Osteoblast (primary cell): Measurements from ENCODE around the gene SCUBE1. TPM values are rescaled to one million over a fixed set of nuclear protein-coding genes. Genes with fewer than 3 reads are reported as not detected.

Experiments
- DNase-seq: peaks from one replicate; pipeline ENCODE4 v3.0.0; 2011; ENCODE audit warnings: low spot score, mixed read lengths; ENCODE audit not compliant: insufficient read length; ENCODE audit errors: missing footprints
- H2AFZ ChIP-seq: 2 replicates; pipeline ENCODE4 v1.6.0; 2011; ENCODE audit warnings: mild to moderate bottlenecking, low read length
- H3K27ac ChIP-seq: 2 replicates; pipeline ENCODE4 v1.5.1; 2011; ENCODE audit warnings: mild to moderate bottlenecking, low read depth, low read length, moderate library complexity
- H3K27me3 ChIP-seq: 2 replicates; pipeline ENCODE4 v1.6.0; 2012; ENCODE audit warnings: mild to moderate bottlenecking, control low read depth, inconsistent platforms, low read length, moderate library complexity; ENCODE audit not compliant: insufficient read depth
- H3K36me3 ChIP-seq: 2 replicates; pipeline ENCODE4 v1.5.1; 2011; ENCODE audit warnings: mild to moderate bottlenecking, low read length, control low read depth, moderate library complexity; ENCODE audit not compliant: insufficient read depth
- H3K4me1 ChIP-seq: 2 replicates; pipeline ENCODE4 v1.5.1; 2011; ENCODE audit warnings: mild to moderate bottlenecking, low read length, control low read depth, moderate library complexity; ENCODE audit not compliant: insufficient read depth
- H3K4me2 ChIP-seq: 2 replicates; pipeline ENCODE4 v1.6.0; 2011; ENCODE audit warnings: mild to moderate bottlenecking, low read length; ENCODE audit not compliant: insufficient read depth
- H3K4me3 ChIP-seq: fragments of 200-600 bp; sonication (generic); 3 replicates; pipeline ENCODE4 v1.5.1; 2012; ENCODE audit warnings: mild to moderate bottlenecking, low read length, inconsistent platforms; ENCODE audit not compliant: insufficient read depth
- H3K79me2 ChIP-seq: 2 replicates; pipeline ENCODE4 v1.6.0; 2012; ENCODE audit warnings: mild to moderate bottlenecking, low read length, control low read depth, inconsistent platforms; ENCODE audit not compliant: insufficient read depth
- H3K9me3 ChIP-seq: 2 replicates; pipeline ENCODE4 v1.5.1; 2011; ENCODE audit warnings: low read depth, low read length, control low read depth
- H4K20me1 ChIP-seq: 2 replicates; pipeline ENCODE4 v1.6.0; 2012; ENCODE audit warnings: mild to moderate bottlenecking, low read length, control low read depth; ENCODE audit not compliant: insufficient read depth
- total RNA-seq: library from RNA; depleted of rRNA; stranded (reverse); fragments of >200 nt; gene quantifications from 2 replicates; pipeline ENCODE4 v1.2.3, GENCODE V29; 2012
- TF ChIP-seq, protein P1 (sequence below): IDR thresholded peaks from 2 replicates; pipeline ENCODE4 v1.5.1; 2011; ENCODE audit warnings: mild to moderate bottlenecking, low read depth, low read length, moderate library complexity; ENCODE audit errors: extremely low read depth

Gene SCUBE1
- total RNA-seq, 1 donor = 2.2 TPM

DNA sequence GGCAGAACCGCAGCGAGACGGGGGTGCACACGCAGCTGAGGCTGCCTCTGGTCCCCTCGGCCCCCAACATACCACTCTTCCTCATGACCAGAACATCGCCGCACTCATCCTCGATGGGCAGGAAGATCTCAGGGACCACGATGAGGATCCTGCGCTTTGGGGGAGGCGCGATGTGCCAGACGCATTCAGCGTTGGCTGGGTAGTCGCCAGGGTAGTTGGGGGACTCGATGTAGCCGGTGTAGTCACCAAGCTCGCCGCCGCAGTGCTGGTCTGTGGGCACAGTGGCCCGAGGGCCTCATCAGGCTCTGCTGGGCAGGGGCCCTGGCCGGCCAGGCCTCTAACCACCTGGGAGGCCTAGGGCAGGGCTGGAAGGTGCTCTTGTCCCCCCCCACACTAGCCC is 133.2 kb downstream of the SCUBE1 start:
- Histone ChIP-seq H3K4me2 (no peak overlapping the region), H3K4me1 (no peaks in the 10 kb centered on the region), H3K36me3 (no peaks in the 10 kb centered on the region), H3K4me3 (no peak overlapping the region), H4K20me1 (no peaks in the 10 kb centered on the region), H3K27me3 (no peaks in the 10 kb centered on the region), H3K9me3 (no peaks in the 10 kb centered on the region), H3K27ac (no peak overlapping the region), H2AFZ (no peak overlapping the region), H3K79me2 (no peaks in the 10 kb centered on the region)
- TF ChIP-seq, protein P1, sequence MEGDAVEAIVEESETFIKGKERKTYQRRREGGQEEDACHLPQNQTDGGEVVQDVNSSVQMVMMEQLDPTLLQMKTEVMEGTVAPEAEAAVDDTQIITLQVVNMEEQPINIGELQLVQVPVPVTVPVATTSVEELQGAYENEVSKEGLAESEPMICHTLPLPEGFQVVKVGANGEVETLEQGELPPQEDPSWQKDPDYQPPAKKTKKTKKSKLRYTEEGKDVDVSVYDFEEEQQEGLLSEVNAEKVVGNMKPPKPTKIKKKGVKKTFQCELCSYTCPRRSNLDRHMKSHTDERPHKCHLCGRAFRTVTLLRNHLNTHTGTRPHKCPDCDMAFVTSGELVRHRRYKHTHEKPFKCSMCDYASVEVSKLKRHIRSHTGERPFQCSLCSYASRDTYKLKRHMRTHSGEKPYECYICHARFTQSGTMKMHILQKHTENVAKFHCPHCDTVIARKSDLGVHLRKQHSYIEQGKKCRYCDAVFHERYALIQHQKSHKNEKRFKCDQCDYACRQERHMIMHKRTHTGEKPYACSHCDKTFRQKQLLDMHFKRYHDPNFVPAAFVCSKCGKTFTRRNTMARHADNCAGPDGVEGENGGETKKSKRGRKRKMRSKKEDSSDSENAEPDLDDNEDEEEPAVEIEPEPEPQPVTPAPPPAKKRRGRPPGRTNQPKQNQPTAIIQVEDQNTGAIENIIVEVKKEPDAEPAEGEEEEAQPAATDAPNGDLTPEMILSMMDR = no peak
- DNase-seq = peak; percentile 42

DNA sequence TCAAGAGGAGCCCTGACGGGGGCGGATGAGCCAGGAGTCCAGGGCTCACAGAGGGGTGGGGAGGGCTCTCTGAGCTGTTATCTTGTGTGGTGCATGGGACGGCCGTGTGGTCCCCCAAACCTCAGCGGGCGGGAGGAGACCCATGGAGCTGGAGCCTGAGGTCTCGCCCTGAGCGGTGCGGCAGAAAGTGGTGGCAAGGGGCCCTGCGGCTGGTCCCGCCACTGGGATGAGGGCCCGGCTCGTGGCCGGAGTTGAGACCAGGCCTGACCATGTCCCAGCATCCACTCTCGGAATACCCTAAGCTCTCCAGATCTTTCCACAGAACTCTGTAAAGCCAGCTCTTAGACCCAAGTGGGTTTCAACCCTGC is 133.7 kb downstream of the SCUBE1 start:
- Histone ChIP-seq H3K4me1 (no peaks in the 10 kb centered on the region), H3K36me3 (no peaks in the 10 kb centered on the region), H3K9me3 (no peaks in the 10 kb centered on the region), H3K4me3 (no peak overlapping the region), H3K79me2 (no peaks in the 10 kb centered on the region), H2AFZ (no peak overlapping the region), H3K27me3 (no peaks in the 10 kb centered on the region), H3K27ac (no peak overlapping the region), H3K4me2 (no peak overlapping the region), H4K20me1 (no peaks in the 10 kb centered on the region)
- TF ChIP-seq, protein P1 = no peak
- peak; percentile 61 for DNase-seq

DNA sequence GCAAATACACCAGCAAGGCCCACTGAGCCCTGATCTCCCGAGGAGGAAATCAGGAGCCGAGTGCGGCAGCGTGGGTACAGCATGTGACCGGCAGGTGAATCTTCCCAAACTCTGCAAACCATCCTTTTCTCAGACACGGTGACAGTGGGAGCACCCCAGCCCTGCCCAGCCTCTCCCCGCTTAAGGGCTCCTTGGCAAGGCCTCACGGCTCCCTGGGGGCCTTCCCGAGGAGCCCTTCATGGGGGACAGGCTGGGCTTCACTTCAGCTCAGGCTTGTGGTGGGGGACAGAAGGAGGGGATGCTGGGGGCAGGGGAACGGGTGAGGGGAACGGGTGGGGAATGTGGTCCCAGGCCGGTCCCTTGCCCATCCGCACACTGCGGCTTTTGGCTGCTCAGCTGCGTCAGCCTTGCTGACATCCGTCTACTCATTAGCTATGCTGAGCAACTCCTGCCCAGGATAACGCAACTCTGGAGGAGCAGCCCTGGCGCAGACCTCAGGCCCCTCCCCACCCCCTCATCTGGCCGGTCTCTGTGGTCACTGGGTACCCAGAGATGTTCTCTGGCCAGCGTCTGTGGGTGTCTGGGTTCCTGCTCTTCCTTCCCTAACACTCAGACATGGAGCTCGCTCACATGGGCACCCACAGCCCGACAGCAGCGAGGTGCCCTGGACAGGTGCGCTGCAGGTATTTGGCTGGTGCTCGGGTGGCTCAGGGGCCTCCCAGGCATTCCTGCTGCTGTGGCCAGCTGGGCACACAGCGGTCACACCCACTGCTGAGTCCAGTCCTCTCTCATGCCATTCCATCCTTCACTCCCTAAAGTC is 134.3 kb downstream of the SCUBE1 start:
- no peaks in the 10 kb centered on the region for H3K27me3 ChIP-seq
- H3K36me3 ChIP-seq = no peaks in the 10 kb centered on the region
- no peak overlapping the region for H3K4me2 ChIP-seq
- no peaks in the 10 kb centered on the region for H4K20me1 ChIP-seq
- H3K9me3 ChIP-seq = no peaks in the 10 kb centered on the region
- H2AFZ ChIP-seq = no peak overlapping the region
- no peak overlapping the region for H3K4me3 ChIP-seq
- no peak for DNase-seq
- H3K79me2 ChIP-seq = no peaks in the 10 kb centered on the region
- no peak overlapping the region for H3K27ac ChIP-seq
- TF ChIP-seq, protein P1 = no peak
- no peaks in the 10 kb centered on the region for H3K4me1 ChIP-seq

- Histone ChIP-seq H3K4me2 (no peak overlapping the region), H3K36me3 (no peaks in the 10 kb centered on the region), H3K27me3 (no peaks in the 10 kb centered on the region), H3K27ac (no peak overlapping the region), H4K20me1 (no peaks in the 10 kb centered on the region), H3K9me3 (no peaks in the 10 kb centered on the region), H3K4me3 (no peak overlapping the region), H3K79me2 (no peaks in the 10 kb centered on the region), H2AFZ (no peak overlapping the region), H3K4me1 (no peaks in the 10 kb centered on the region)
- TF ChIP-seq, protein P1 = no peak
- peak; percentile 84 for DNase-seq
These were observed 135.1 kb downstream of the SCUBE1 start for GRCh38 chr22:43207849-43208702.
